Heart left ventricle (tissue), 16 donors: ENCODE data around the gene MIA. TPM values are rescaled to one million over a fixed set of nuclear protein-coding genes. Genes with fewer than 3 reads are reported as not detected.
A peak's percentile ranks its signal among the peaks of the same experiment; 100 is the strongest.
"Not testable (repeated sequence)": the region's sequence is repeated elsewhere in the genome, so short reads cannot be mapped to it uniquely, and the experiment has no call there.

Experiments
- ATAC-seq, 4 donors: fragments of 200-7000 bp; cut with Tn5 transposase; one replicate each; pipeline ENCODE4 v1.9.1; 2020 to 2022; ENCODE audit warnings: moderate library complexity in 4 of 4, mild to moderate bottlenecking in 3 of 4, moderate number of reproducible peaks in 1 of 4
- DNase-seq, 5 donors: peaks; one replicate each; pipeline ENCODE4 v3.0.0-alpha.2; 2020
- H3K27ac ChIP-seq, 12 donors: fragments of 200-600 bp; sonication (generic) in 4 of 12; one replicate each; pipeline versions ENCODE4 v1.5.0 to v1.8.0; 2016 to 2022; ENCODE audit warnings: mild to moderate bottlenecking in 2 of 12
- H3K27me3 ChIP-seq, 9 donors: fragments of 200-600 bp; sonication (generic) in 2 of 9; one replicate each; pipeline versions ENCODE4 v1.5.1 to v1.8.0; 2016 to 2022; ENCODE audit warnings: mild to moderate bottlenecking in 3 of 9
- H3K36me3 ChIP-seq, 9 donors: fragments of 200-600 bp; sonication (generic) in 2 of 9; one replicate each; pipeline versions ENCODE4 v1.5.0 to v1.8.0; 2018 to 2022; ENCODE audit warnings: mild to moderate bottlenecking in 2 of 9
- H3K4me1 ChIP-seq, 12 donors: fragments of 200-600 bp; sonication (generic) in 4 of 12; one replicate each; pipeline versions ENCODE4 v1.5.0 to v1.8.0; 2016 to 2022; ENCODE audit warnings: mild to moderate bottlenecking in 3 of 12
- H3K4me3 ChIP-seq, 12 donors: fragments of 200-600 bp; sonication (generic) in 4 of 12; one replicate each; pipeline versions ENCODE4 v1.5.0 to v1.8.0; 2017 to 2022; ENCODE audit warnings: mild to moderate bottlenecking in 9 of 12, moderate library complexity in 4 of 12
- H3K9me3 ChIP-seq, 12 donors: fragments of 200-600 bp; sonication (generic) in 4 of 12; one replicate each; pipeline versions ENCODE4 v1.5.0 to v1.8.0; 2016 to 2022; ENCODE audit warnings: mild to moderate bottlenecking in 1 of 12
- WGBS, 4 donors: extraction: QIAGEN DNeasy Blood & Tissue Kit in 2 of 4; methylation state at CpG; one replicate each; pipeline versions ENCODE4 v1.1.5 to v1.1.7; 2013 to 2018; 5-methylcytosine and 5-hydroxymethylcytosine counted together
- intact Hi-C, 10 donors: fragments of 100-400 bp; cut with DNase I; formaldehyde crosslinking; loops; one replicate each; pipeline versions ENCODE4 v1.11.1 to v1.14.2; 2022
- polyA plus RNA-seq, 2 donors: library from polyadenylated mRNA; stranded (reverse); fragments of 200-250 nt; gene quantifications; one replicate each; pipeline ENCODE4 v1.2.3, GENCODE V29; 2013
- total RNA-seq, 9 donors: library from RNA; depleted of rRNA in 2 of 9; stranded (reverse); fragments of >200 nt in 2 of 9; fragmentation: NEBNext Ultra II Directional in 3 of 9; extraction: Animal tissue kit (Norgen Biotek cat#: 25700) in 3 of 9; gene quantifications; one replicate each; pipeline versions ENCODE4 v1.1.0 to v1.2.4, GENCODE V29; 2016 to 2023
- TF ChIP-seq, protein P1 (sequence below), 12 donors: fragments of 200-600 bp; sonication (generic) in 4 of 12; IDR thresholded peaks; one replicate each; pipeline versions ENCODE4 v1.5.0 to v1.8.0; 2018 to 2022; ENCODE audit warnings: antibody characterized with exemption in 12 of 12, mild to moderate bottlenecking in 5 of 12
- donor health status: ischemic (EF 13 %, LVEDD 7.1; RV severe dilation, severe dysfunction).
- donor health status: healthy with polysubstance abuse.
- donor health status: DM: no; HTN: yes; CAD: no.
- donor health status: DM: no; HTN: no; CAD: no.
- donor health status: ischemic (EF 25% LVEDD 6.9; RV normal size, moderate dysfunction).
- donor health status: ischemic (EF 25% LVEDD 5.7; RV mildly dilated, moderate dysfunction).
- donor health status: healthy.
- donor health status: DM: yes; HTN: yes; CAD: no.
- donor health status: ischemic (EF 35%, LVEDD 5.7; RV mildly dilated, moderate dysfunction).
- donor health status: nonischemic (EF 11% LVEDD 7.7; RV severe dilation, severe dysfunction).
- donor health status: DM: yes; HTN: yes; CAD: no.
- donor health status: PGD.
- donor health status: ischemic (EF 29% LVEDD 5.4; RV normal size, mild dysfunction).
- donor health status: nonischemic (EF 23%, LVEDD 6.1; RV moderate dilation, normal function).

MIA gene
- total and polyA plus RNA-seq, 11 donors = 0.72 to 3.0 (median 1.0) TPM; not detected in 5

DNA sequence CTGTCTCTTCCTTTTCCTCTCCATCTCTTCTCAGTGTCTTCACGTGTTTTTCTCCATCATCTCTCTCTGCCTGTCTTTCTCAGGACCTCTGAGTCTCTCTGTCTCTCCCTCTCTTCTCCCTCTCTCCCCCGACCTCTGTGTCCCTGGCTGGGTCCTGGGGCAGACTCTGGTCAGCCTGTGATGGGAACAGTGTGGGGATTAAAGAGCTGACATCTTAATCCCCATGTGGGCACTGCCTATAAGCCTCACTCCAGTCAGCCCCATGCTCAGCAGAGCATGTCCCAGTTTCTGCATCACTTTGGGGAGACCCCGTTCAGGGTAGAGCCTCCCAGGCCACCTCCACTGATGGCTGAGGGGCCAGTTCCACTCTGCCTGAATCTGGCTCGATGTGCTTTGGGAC lies 39.9 kb downstream of the MIA start:
- no peaks in the 10 kb centered on the region for H3K27me3 ChIP-seq
- DNase-seq (no peak), ATAC-seq (no peak)
- peaks cover 0 to 44% (median 27%) of the 10 kb centered on the region in 12 donors for H3K4me1 ChIP-seq
- H3K9me3 ChIP-seq = no peaks in the 10 kb centered on the region
- intact Hi-C loops = loop anchor here in 5 of 10 donors (5.0 kb wide), 4 partner anchors 58 to 312 kb away; partner anchors contain the start of genes COQ8B (in 1 of the 5) and ITPKC (in 1 of the 5)
- H3K27ac ChIP-seq = no peak overlapping the region
- H3K36me3 ChIP-seq = no peaks in the 10 kb centered on the region
- WGBS, 4 donors = 72 to 93% (median 74%) methylated on average over 3 to 4 of the region's 4 CpGs
- H3K4me3 ChIP-seq = no peak overlapping the region
- TF ChIP-seq, protein P1, sequence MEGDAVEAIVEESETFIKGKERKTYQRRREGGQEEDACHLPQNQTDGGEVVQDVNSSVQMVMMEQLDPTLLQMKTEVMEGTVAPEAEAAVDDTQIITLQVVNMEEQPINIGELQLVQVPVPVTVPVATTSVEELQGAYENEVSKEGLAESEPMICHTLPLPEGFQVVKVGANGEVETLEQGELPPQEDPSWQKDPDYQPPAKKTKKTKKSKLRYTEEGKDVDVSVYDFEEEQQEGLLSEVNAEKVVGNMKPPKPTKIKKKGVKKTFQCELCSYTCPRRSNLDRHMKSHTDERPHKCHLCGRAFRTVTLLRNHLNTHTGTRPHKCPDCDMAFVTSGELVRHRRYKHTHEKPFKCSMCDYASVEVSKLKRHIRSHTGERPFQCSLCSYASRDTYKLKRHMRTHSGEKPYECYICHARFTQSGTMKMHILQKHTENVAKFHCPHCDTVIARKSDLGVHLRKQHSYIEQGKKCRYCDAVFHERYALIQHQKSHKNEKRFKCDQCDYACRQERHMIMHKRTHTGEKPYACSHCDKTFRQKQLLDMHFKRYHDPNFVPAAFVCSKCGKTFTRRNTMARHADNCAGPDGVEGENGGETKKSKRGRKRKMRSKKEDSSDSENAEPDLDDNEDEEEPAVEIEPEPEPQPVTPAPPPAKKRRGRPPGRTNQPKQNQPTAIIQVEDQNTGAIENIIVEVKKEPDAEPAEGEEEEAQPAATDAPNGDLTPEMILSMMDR (IDR thresholded peaks at IDR 0.05) = no peak

- intact Hi-C loops = loop anchor here in 7 of 10 donors (1.0 to 5.0 kb wide), 7 partner anchors 61 to 309 kb away; partner anchors contain the start of genes ACTMAP (in 1 of the 7), COQ8B (in 1 of the 7), ITPKC (in 1 of the 7) and SNRPA (in 1 of the 7)
- 22 to 35% (median 29%) methylated on average over 21 to 35 of the region's 36 CpGs for WGBS, 4 donors
- TF ChIP-seq, protein P1 (IDR thresholded peaks at IDR 0.05) = peak in 10 of 12 donors; percentile 7 to 48 (median 24)
- H3K9me3 ChIP-seq, H3K36me3 ChIP-seq, H3K27me3 ChIP-seq: not testable (repeated sequence)
- peak; percentile 67 to 90 (median 86) for ATAC-seq
- H3K27ac ChIP-seq = peak overlapping the region in 8 of 12 donors; percentile 30 to 70 (median 56)
- H3K4me3 ChIP-seq = peak overlapping the region in 10 of 12 donors; percentile 13 to 52 (median 38)
- peak; percentile 83 to 92 (median 86) for DNase-seq
- peaks cover 0 to 34% (median 21%) of the 10 kb centered on the region in 12 donors for H3K4me1 ChIP-seq
Observed at GRCh38 chr19:40818480-40819399, 43.4 kb downstream of the MIA start.

DNA sequence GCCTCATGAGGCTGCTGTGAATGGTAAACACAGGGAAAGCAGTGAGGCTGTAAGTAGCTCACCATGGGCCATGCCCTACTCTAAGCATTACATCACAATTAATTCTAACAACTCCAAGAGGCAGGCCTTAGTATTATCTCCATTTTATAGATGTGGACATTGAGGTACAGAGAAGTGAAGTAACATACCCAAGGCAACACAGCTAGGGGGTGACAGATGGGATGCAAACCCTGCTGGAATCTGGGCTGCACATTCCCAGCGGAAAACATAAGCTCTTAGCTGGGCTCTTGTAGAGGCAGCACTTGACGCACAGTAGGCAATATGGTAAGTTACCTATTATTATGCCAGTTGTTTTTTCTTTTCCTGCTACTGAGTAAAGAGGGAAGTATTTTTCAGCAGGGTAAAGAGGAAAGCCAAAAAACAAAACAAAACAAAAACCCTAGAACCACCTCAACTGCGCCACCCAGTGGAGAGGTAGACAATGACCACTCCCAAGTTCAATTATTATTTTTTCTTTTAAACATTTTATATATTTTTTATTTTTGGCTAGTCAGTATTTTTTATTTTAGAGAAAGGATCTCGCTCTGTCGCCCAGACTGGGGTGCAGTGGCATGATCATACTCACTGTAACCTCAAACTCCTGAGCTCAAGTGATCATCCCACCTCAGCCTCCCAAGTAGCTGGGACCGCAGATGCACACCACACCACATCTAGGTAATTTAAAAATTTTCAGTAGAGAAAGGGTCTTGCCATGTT lies 44.3 kb downstream of the MIA start:
- not testable (repeated sequence) for H3K9me3 ChIP-seq, H3K36me3 ChIP-seq, H3K27me3 ChIP-seq, H3K4me3 ChIP-seq
- intact Hi-C loops = loop anchor here in 8 of 10 donors (1.0 to 5.0 kb wide), 7 partner anchors 62 to 308 kb away; partner anchors contain the start of genes ACTMAP (in 1 of the 8), COQ8B (in 1 of the 8), ITPKC (in 1 of the 8) and SNRPA (in 1 of the 8)
- DNase-seq (peak in 1 of 5 donors; percentile 38), ATAC-seq (peak in 3 of 4 donors; percentile 6 to 38 (median 23))
- 38 to 46% (median 44%) methylated on average over 6 of the region's 6 CpGs for WGBS, 4 donors
- Histone ChIP-seq H3K4me1 (peaks cover 0 to 42% (median 21%) of the 10 kb centered on the region in 12 donors), H3K27ac (peak overlapping the region in 6 of 12 donors; percentile 43 to 70 (median 56))
- TF ChIP-seq, protein P1 (IDR thresholded peaks at IDR 0.05) = peak; percentile 77 to 88 (median 82)
